ENCODE measurements around the gene RAB40AL. TPM values are rescaled to one million over a fixed set of nuclear protein-coding genes. Genes with fewer than 3 reads are reported as not detected.
"Not testable (repeated sequence)": the region's sequence is repeated elsewhere in the genome, so short reads cannot be mapped to it uniquely, and the experiment has no call there.

Gene RAB40AL
- total RNA-seq (1 to 10 TPM; 1.4 to 2.4 TPM), polyA plus RNA-seq (under 1 TPM; 0.05 to 0.20 TPM)
- long read RNA-seq, donor 1, partial matches to known transcripts = 0 of 1 reads
- long read RNA-seq, donor 1, other reads (novel, unspliced or antisense) = 0 of 1 reads
- long read RNA-seq, donor 2 = 0 reads
- long read RNA-seq, donor 3 = 0 reads
- long read RNA-seq, donor 4 = 0 reads
- long read RNA-seq, donor 5 = 0 reads

GRCh38 chrX:102936972-102937371, at the start of gene RAB40AL:
Gene RAB40AL, plus strand, starts transcription at chrX:102937272. Its CDS starts 47 bp downstream, at chrX:102937319.
- peaks cover 0 to 21% (median 2%) of the 10 kb centered on the region in 3 donors for H3K27me3 ChIP-seq (ENCODE audit: control insufficient read depth in 3 of 3, insufficient read depth in 3 of 3, low read length in 2 of 3)
- WGBS, 2 donors = 78 to 97% methylated on average over 14 to 15 of the region's 15 CpGs
- not testable (repeated sequence) for H3K9me3 ChIP-seq (ENCODE audit: control insufficient read depth in 4 of 4, insufficient read depth in 3 of 4, low read length in 3 of 4); H3K36me3 ChIP-seq (ENCODE audit: control insufficient read depth in 4 of 4, insufficient read depth in 4 of 4, low read length in 4 of 4); H3K9ac ChIP-seq (ENCODE audit: insufficient read depth in 1 of 2, low read length in 2 of 2); H3K27ac ChIP-seq (ENCODE audit: low read depth in 1 of 2, low read length in 1 of 2); ATAC-seq (ENCODE audit: insufficient read depth, low FRiP score); H3K4me1 ChIP-seq (ENCODE audit: control insufficient read depth in 5 of 5, insufficient read depth in 5 of 5, low read length in 5 of 5); H3K4me3 ChIP-seq; DNase-seq

- DNase-seq = no peak
- H3K36me3 ChIP-seq (ENCODE audit: control insufficient read depth in 4 of 4, insufficient read depth in 4 of 4, low read length in 4 of 4) = no peaks in the 10 kb centered on the region
- no peak overlapping the region for H3K27ac ChIP-seq (ENCODE audit: low read depth in 1 of 2, low read length in 1 of 2)
- no peak overlapping the region for H3K4me3 ChIP-seq
- TF ChIP-seq CTCF (IDR thresholded peaks at IDR 0.05; ENCODE audit: control extremely low read depth, extremely low read depth) = no peak
- H3K9ac ChIP-seq (ENCODE audit: insufficient read depth in 1 of 2, low read length in 2 of 2) = no peak overlapping the region
- 67 to 93% methylated on average over 3 of the region's 3 CpGs for WGBS, 2 donors
- H3K4me1 ChIP-seq (ENCODE audit: control insufficient read depth in 5 of 5, insufficient read depth in 5 of 5, low read length in 5 of 5) = no peaks in the 10 kb centered on the region
- H3K9me3 ChIP-seq (ENCODE audit: control insufficient read depth in 4 of 4, insufficient read depth in 3 of 4, low read length in 3 of 4) = peaks cover 0 to 1% (median 0%) of the 10 kb centered on the region in 4 donors
- no peak for ATAC-seq (ENCODE audit: insufficient read depth, low FRiP score)
- H3K27me3 ChIP-seq (ENCODE audit: control insufficient read depth in 3 of 3, insufficient read depth in 3 of 3, low read length in 2 of 3) = peaks cover 0 to 10% (median 2%) of the 10 kb centered on the region in 3 donors
Measured at GRCh38 chrX:102887687-102888086, 49.4 kb upstream of the RAB40AL start.

- H3K36me3 ChIP-seq (ENCODE audit: control insufficient read depth in 4 of 4, insufficient read depth in 4 of 4, low read length in 4 of 4) = no peaks in the 10 kb centered on the region
- H3K9me3 ChIP-seq (ENCODE audit: control insufficient read depth in 4 of 4, insufficient read depth in 3 of 4, low read length in 3 of 4) = peaks cover 0 to 1% (median 0%) of the 10 kb centered on the region in 4 donors
- H3K27me3 ChIP-seq (ENCODE audit: control insufficient read depth in 3 of 3, insufficient read depth in 3 of 3, low read length in 2 of 3) = peaks cover 0 to 8% (median 5%) of the 10 kb centered on the region in 3 donors
- no peak for TF ChIP-seq CTCF (IDR thresholded peaks at IDR 0.05; ENCODE audit: control extremely low read depth, extremely low read depth)
- no peak for ATAC-seq (ENCODE audit: insufficient read depth, low FRiP score)
- WGBS, 2 donors = 85 to 95% methylated on average over 1 of the region's 1 CpG
- H3K4me3 ChIP-seq = no peak overlapping the region
- no peak overlapping the region for H3K27ac ChIP-seq (ENCODE audit: low read depth in 1 of 2, low read length in 1 of 2)
- no peak for DNase-seq
- H3K9ac ChIP-seq (ENCODE audit: insufficient read depth in 1 of 2, low read length in 2 of 2) = no peak overlapping the region
- no peaks in the 10 kb centered on the region for H3K4me1 ChIP-seq (ENCODE audit: control insufficient read depth in 5 of 5, insufficient read depth in 5 of 5, low read length in 5 of 5)
Measured at GRCh38 chrX:102892103-102892502, 45.0 kb upstream of the RAB40AL start.

- Histone ChIP-seq H3K27me3 (ENCODE audit: control insufficient read depth in 3 of 3, insufficient read depth in 3 of 3, low read length in 2 of 3) (peaks cover 0 to 26% (median 6%) of the 10 kb centered on the region in 3 donors), H3K36me3 (ENCODE audit: control insufficient read depth in 4 of 4, insufficient read depth in 4 of 4, low read length in 4 of 4) (no peaks in the 10 kb centered on the region), H3K4me1 (ENCODE audit: control insufficient read depth in 5 of 5, insufficient read depth in 5 of 5, low read length in 5 of 5) (no peaks in the 10 kb centered on the region), H3K9me3 (ENCODE audit: control insufficient read depth in 4 of 4, insufficient read depth in 3 of 4, low read length in 3 of 4) (no peaks in the 10 kb centered on the region), H3K9ac (ENCODE audit: insufficient read depth in 1 of 2, low read length in 2 of 2) (no peak overlapping the region), H3K4me3 (no peak overlapping the region), H3K27ac (ENCODE audit: low read depth in 1 of 2, low read length in 1 of 2) (no peak overlapping the region)
- peak; percentile 47 for TF ChIP-seq CTCF (IDR thresholded peaks at IDR 0.05; ENCODE audit: control extremely low read depth, extremely low read depth)
- DNase-seq = peak; percentile 59 to 68 (median 60)
- no peak for ATAC-seq (ENCODE audit: insufficient read depth, low FRiP score)
- 33 to 40% methylated on average over 15 of the region's 15 CpGs for WGBS, 2 donors
Measured at GRCh38 chrX:102899940-102900916, 36.8 kb upstream of the RAB40AL start.
